Chondrocyte (in vitro differentiated cells): ENCODE results near the gene WDR19. TPM values are rescaled to one million over a fixed set of nuclear protein-coding genes. Genes with fewer than 3 reads are reported as not detected.

ENCODE experiments used
- DNase-seq: peaks from one replicate; pipeline ENCODE4 v3.0.0; 2021; ENCODE audit warnings: mixed read lengths, low spot score
- H3K27ac Mint-ChIP-seq: one replicate; pipeline ENCODE4 v1.8.0; 2021; ENCODE audit warnings: mild to moderate bottlenecking, moderate library complexity, mixed read lengths; ENCODE audit not compliant: unreplicated experiment
- H3K27me3 Mint-ChIP-seq: 2 replicates; pipeline ENCODE4 v1.8.0; 2021; ENCODE audit warnings: low read depth, mixed read lengths
- H3K36me3 Mint-ChIP-seq: 2 replicates; pipeline ENCODE4 v1.8.0; 2021; ENCODE audit warnings: low read depth, mixed read lengths
- H3K4me1 Mint-ChIP-seq: 2 replicates; pipeline ENCODE4 v1.8.0; 2021; ENCODE audit warnings: low read depth, mild to moderate bottlenecking, mixed read lengths
- H3K4me3 Mint-ChIP-seq: one replicate; pipeline ENCODE4 v1.8.0; 2021; ENCODE audit warnings: mild to moderate bottlenecking, moderate library complexity, mixed read lengths; ENCODE audit not compliant: unreplicated experiment
- H3K9me3 Mint-ChIP-seq: 2 replicates; pipeline ENCODE4 v1.8.0; 2021; ENCODE audit warnings: low read depth, mixed read lengths
- total RNA-seq: library from RNA; stranded (reverse); gene quantifications from 3 replicates; pipeline ENCODE4 v1.2.1, GENCODE V29; 2021
- TF ChIP-seq, protein P1 (sequence below): fragments of 200-600 bp; sonication (generic); IDR thresholded peaks from 2 replicates; pipeline ENCODE4 v1.5.0; 2021; ENCODE audit warnings: antibody characterized with exemption, mild to moderate bottlenecking, moderate library complexity

WDR19 gene
- total RNA-seq, 1 donor from 2014 or later = 31.0 TPM

DNA sequence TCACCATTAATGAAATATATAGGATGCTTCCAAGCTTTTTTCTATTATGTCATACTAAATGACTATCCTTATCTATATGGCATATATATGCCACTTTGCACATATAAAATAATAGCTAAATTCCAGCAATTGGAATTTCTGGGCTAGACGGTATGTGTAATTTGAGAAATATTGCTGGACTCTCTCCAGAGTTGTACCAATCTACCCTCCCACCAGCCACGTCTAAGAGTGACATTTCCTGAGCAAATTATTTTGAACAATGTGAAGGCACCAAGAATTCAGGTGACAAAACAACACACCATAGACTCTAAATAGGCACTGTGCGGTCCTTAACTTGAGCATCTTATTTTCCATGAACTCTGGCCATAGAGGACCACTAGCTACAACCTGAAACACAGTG, 121.5 kb downstream of the WDR19 start:
- Mint-ChIP-seq H3K4me1 (peaks cover 25% of the 10 kb centered on the region), H3K27ac (peak overlapping the region; percentile 18), H3K27me3 (no peaks in the 10 kb centered on the region), H3K9me3 (no peaks in the 10 kb centered on the region), H3K36me3 (peaks cover 32% of the 10 kb centered on the region), H3K4me3 (no peak overlapping the region)
- TF ChIP-seq, protein P1, sequence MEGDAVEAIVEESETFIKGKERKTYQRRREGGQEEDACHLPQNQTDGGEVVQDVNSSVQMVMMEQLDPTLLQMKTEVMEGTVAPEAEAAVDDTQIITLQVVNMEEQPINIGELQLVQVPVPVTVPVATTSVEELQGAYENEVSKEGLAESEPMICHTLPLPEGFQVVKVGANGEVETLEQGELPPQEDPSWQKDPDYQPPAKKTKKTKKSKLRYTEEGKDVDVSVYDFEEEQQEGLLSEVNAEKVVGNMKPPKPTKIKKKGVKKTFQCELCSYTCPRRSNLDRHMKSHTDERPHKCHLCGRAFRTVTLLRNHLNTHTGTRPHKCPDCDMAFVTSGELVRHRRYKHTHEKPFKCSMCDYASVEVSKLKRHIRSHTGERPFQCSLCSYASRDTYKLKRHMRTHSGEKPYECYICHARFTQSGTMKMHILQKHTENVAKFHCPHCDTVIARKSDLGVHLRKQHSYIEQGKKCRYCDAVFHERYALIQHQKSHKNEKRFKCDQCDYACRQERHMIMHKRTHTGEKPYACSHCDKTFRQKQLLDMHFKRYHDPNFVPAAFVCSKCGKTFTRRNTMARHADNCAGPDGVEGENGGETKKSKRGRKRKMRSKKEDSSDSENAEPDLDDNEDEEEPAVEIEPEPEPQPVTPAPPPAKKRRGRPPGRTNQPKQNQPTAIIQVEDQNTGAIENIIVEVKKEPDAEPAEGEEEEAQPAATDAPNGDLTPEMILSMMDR = no peak
- no peak for DNase-seq

DNA sequence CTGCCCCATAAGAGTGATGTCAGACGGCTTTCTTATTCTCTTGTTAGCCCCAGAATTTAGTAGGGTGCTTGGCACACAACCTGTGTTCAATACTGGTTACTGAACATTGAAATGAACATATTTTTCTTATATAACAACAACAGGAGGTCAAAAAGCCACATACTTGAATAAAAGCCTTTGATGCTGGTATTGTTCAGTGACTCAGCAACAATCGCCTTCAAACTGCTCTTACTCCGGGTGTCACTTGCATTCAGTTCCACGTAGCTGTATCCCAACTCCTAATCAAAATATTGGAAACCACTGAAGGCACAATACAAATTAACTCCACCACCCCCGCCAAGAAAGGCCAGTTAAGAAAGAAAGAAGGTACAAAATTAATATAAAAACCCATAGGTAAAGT, 122.3 kb downstream of the WDR19 start:
- no peak for DNase-seq
- Mint-ChIP-seq H3K4me3 (no peak overlapping the region), H3K27ac (peak overlapping the region; percentile 74), H3K9me3 (no peaks in the 10 kb centered on the region), H3K27me3 (no peaks in the 10 kb centered on the region), H3K4me1 (peaks cover 31% of the 10 kb centered on the region), H3K36me3 (peaks cover 31% of the 10 kb centered on the region)
- TF ChIP-seq, protein P1 = no peak

DNA sequence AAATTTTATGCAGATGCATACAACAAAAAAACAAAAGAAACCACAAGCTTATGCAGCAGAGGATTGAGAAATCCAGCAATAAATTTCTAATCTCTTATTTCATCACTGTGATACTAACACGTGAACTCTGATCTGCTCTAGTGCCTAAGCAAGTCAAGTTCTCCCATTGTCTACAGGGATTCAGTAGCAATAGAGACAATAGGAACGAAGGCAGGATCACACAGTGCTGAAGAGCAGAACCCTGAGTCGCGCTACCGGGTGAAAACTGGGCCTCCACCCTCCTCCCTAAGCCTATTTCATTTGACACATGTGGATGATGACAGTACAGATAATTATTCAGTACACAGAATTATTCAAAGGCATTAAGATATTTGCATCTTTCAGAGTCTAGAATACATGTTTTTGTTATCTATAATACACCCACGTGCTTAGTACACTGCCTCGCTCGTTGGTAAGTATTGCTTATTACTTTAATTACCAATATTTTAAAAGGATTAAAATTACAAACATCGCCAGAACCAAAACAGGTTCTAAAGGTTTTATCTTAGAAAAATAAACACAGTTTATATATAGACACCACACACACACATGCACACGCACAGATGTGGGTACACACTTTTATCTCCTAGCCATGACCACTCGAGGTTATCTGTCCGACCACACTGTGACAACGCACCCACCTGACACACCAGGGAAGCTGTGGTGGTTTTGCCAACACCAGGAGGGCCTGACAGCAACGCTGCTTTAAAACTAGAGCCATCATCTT, 123.8 kb downstream of the WDR19 start:
- DNase-seq = no peak
- TF ChIP-seq, protein P1 = no peak
- no peak overlapping the region for H3K27ac Mint-ChIP-seq
- no peak overlapping the region for H3K4me3 Mint-ChIP-seq
- H3K27me3 Mint-ChIP-seq = no peaks in the 10 kb centered on the region
- no peaks in the 10 kb centered on the region for H3K9me3 Mint-ChIP-seq
- H3K36me3 Mint-ChIP-seq = peaks cover 24% of the 10 kb centered on the region
- H3K4me1 Mint-ChIP-seq = peaks cover 31% of the 10 kb centered on the region

DNA sequence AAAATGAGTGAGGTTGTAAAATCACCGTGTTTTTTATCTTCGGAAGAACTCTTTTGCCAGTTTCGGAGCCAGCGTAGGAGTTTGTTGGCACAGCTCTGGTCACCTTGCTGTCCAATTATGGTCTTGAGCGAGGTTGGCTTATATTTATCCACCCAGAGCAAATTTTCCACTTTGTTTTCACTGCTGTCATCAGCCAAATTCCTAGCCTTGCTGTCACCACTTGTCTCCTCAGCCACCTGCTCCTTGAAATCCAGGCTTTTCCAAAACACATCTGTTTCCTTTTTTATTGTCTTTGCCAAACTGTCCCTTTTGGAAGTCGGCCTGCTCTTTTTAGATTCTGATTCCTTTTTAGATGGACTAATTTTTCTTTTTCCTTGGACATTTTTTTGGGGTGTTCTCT, 126.3 kb downstream of the WDR19 start:
- peaks cover 22% of the 10 kb centered on the region for H3K36me3 Mint-ChIP-seq
- H3K4me3 Mint-ChIP-seq = no peak overlapping the region
- peaks cover 31% of the 10 kb centered on the region for H3K4me1 Mint-ChIP-seq
- no peaks in the 10 kb centered on the region for H3K9me3 Mint-ChIP-seq
- H3K27me3 Mint-ChIP-seq = no peaks in the 10 kb centered on the region
- DNase-seq = no peak
- H3K27ac Mint-ChIP-seq = peak overlapping the region; percentile 81
- TF ChIP-seq, protein P1 = no peak

DNA sequence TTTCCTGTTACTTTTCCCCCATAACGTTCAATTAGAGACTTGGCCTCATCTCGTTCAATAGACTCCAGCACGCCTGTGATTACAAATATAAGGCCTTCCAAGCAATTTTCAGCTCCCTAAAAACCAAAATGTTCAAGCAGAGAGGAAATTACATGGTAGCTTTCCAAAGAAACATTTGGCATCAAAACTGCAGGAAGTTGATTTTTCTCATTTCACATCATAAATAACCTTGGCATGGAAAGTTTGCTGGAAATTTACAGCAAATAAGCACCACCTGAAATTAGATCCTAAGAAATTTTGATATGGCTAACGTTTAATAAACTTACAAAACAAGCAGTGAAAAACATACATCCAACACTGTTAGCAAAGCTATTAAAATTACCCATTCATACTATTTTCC, 130.5 kb downstream of the WDR19 start:
- H3K36me3 Mint-ChIP-seq = peaks cover 18% of the 10 kb centered on the region
- TF ChIP-seq, protein P1 = no peak
- H3K4me1 Mint-ChIP-seq = peaks cover 25% of the 10 kb centered on the region
- H3K9me3 Mint-ChIP-seq = no peaks in the 10 kb centered on the region
- DNase-seq = no peak
- no peaks in the 10 kb centered on the region for H3K27me3 Mint-ChIP-seq
- no peak overlapping the region for H3K4me3 Mint-ChIP-seq
- no peak overlapping the region for H3K27ac Mint-ChIP-seq
